ENCODE data around the gene CARMIL1.

Gene CARMIL1

DNA sequence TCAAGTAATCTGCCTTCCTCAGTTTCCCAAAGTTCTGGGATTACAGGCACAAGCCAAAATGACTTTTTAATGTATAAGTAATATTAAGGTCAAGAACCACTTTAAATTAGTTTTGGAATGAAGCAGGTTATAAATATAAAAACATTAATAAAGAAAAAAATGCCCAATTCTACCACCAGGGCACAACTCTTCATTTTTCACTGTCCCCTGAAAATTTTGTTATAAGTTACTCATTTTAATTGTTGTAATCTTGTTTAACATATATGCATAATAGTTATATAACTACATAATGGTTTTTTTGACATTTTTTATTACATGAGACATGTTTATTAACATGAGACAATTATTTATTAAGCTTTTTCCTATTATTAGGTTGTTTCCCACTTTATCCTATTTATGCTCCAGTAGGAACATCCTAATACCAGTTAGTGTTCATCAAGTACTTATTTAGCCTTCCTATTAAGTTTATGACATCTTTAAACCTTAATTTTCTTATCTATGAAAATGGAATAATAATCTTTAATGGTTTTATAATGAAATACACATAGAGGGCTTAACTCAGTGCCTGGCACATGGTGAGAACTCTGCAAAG is 190.7 kb downstream of the CARMIL1 start:
- Histone ChIP-seq H3K4me2 (ENCODE audit: low read length) (no peak overlapping the region), H3K9me3 (replicated peaks; ENCODE audit: low read length) (no peaks in the 10 kb centered on the region)

DNA sequence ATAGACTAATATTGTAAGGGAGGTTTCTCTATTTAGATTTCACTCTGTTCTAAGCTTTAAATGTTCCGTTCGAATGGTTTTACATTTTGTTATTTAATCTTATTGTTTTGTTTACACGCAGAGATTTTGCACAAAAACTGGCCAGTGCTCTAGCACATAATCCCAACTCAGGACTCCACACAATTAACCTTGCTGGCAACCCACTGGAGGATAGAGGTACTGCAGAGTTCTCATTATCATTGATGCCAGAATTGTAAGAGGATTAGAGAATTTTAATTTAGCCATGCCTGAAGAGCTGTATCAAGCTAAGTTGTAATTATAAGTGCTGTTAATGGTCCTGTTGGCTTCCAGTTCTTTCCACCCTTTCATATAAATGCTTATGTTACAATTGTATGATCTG is 193.1 kb downstream of the CARMIL1 start:
- Histone ChIP-seq H3K9me3 (replicated peaks; ENCODE audit: low read length) (no peaks in the 10 kb centered on the region), H3K4me1 (ENCODE audit: control insufficient read depth, insufficient read depth, low read length) (peaks cover 4% of the 10 kb centered on the region), H3K36me3 (ENCODE audit: insufficient read depth, low read length) (no peaks in the 10 kb centered on the region), H3K27me3 (ENCODE audit: control insufficient read depth, insufficient read depth, low read length) (no peaks in the 10 kb centered on the region), H3K4me2 (ENCODE audit: low read length) (no peak overlapping the region), H3K4me3 (ENCODE audit: low read length) (no peak overlapping the region), H3K9ac (ENCODE audit: low read depth, low read length) (no peak overlapping the region)

More for the DNA sequence above, 190.7 kb downstream of the CARMIL1 start:
- Histone ChIP-seq H3K4me1 (ENCODE audit: control insufficient read depth, insufficient read depth, low read length) (no peaks in the 10 kb centered on the region), H3K36me3 (ENCODE audit: insufficient read depth, low read length) (no peaks in the 10 kb centered on the region), H3K27me3 (ENCODE audit: control insufficient read depth, insufficient read depth, low read length) (no peaks in the 10 kb centered on the region), H3K4me3 (ENCODE audit: low read length) (no peak overlapping the region), H3K9ac (ENCODE audit: low read depth, low read length) (no peak overlapping the region)

DNA sequence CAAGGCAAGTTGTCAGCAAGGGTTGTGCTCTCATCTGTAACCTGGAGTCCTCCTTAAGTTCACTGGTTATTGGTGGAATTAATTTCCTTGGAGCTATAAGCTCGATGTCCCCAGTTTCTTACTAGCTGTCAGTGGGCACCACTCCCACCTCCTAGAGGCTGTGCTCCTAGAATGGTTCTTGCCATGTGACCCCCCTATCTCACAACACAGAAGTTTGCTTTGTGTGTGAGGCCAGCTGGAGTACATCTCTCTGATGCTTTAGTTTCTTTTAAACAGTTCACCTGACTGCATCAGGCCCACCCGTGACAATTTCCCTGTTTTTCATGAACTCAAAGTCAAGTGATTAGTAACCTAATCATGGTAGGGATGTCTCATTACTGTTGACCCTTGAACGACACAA is 193.7 kb downstream of the CARMIL1 start:
- Histone ChIP-seq H3K27me3 (ENCODE audit: control insufficient read depth, insufficient read depth, low read length) (no peaks in the 10 kb centered on the region), H3K9ac (ENCODE audit: low read depth, low read length) (no peak overlapping the region), H3K4me1 (ENCODE audit: control insufficient read depth, insufficient read depth, low read length) (peaks cover 4% of the 10 kb centered on the region), H3K36me3 (ENCODE audit: insufficient read depth, low read length) (no peaks in the 10 kb centered on the region), H3K4me2 (ENCODE audit: low read length) (no peak overlapping the region), H3K9me3 (replicated peaks; ENCODE audit: low read length) (no peaks in the 10 kb centered on the region), H3K4me3 (ENCODE audit: low read length) (no peak overlapping the region)

DNA sequence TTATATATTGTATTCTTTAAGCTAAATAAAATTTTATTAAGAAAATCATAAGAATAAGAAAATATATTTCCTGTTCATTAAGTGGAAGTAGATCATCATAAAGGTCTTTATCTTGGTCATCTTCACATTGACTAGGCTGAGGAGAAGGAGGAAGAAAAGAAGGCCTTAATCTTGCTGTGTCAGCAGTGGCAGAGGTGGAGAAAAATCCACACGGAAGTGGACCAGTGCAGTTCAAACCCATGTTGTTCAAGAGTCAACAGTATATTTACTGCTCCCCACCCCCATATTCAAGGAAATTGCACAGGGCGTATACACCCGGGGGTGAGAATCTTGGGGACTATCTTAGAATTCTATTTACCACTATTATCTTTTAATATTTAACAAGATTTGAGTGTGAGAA is 194.3 kb downstream of the CARMIL1 start:
- no peak overlapping the region for H3K4me2 ChIP-seq (ENCODE audit: low read length)
- no peaks in the 10 kb centered on the region for H3K9me3 ChIP-seq (replicated peaks; ENCODE audit: low read length)
- peaks cover 4% of the 10 kb centered on the region for H3K4me1 ChIP-seq (ENCODE audit: control insufficient read depth, insufficient read depth, low read length)
- H3K36me3 ChIP-seq (ENCODE audit: insufficient read depth, low read length): no peaks in the 10 kb centered on the region
- no peaks in the 10 kb centered on the region for H3K27me3 ChIP-seq (ENCODE audit: control insufficient read depth, insufficient read depth, low read length)
- no peak overlapping the region for H3K4me3 ChIP-seq (ENCODE audit: low read length)
- H3K9ac ChIP-seq (ENCODE audit: low read depth, low read length): no peak overlapping the region

DNA sequence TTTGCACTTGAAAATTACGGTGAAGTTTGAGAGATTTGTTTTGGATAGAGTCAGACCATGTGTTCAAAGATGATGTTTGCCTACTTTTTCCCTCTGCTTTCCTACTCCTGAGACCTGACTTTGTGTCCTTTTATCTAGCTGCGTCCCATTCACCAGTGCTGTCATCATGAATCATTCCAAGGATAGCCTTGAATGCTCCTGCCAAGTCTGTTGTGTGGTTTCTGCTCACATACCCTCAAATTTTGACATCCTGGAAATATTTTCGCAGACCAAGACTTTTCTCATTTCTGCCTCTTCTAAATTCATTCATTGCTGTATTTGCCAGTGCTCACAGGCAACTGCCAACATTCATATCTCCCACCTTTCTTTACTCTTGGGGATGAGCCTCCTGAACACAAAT is 197.0 kb downstream of the CARMIL1 start:
- peaks cover 4% of the 10 kb centered on the region for H3K4me1 ChIP-seq (ENCODE audit: control insufficient read depth, insufficient read depth, low read length)
- no peaks in the 10 kb centered on the region for H3K27me3 ChIP-seq (ENCODE audit: control insufficient read depth, insufficient read depth, low read length)
- no peak overlapping the region for H3K4me3 ChIP-seq (ENCODE audit: low read length)
- no peaks in the 10 kb centered on the region for H3K9me3 ChIP-seq (replicated peaks; ENCODE audit: low read length)
- H3K9ac ChIP-seq (ENCODE audit: low read depth, low read length): no peak overlapping the region
- H3K4me2 ChIP-seq (ENCODE audit: low read length): no peak overlapping the region
- H3K36me3 ChIP-seq (ENCODE audit: insufficient read depth, low read length): no peaks in the 10 kb centered on the region

DNA sequence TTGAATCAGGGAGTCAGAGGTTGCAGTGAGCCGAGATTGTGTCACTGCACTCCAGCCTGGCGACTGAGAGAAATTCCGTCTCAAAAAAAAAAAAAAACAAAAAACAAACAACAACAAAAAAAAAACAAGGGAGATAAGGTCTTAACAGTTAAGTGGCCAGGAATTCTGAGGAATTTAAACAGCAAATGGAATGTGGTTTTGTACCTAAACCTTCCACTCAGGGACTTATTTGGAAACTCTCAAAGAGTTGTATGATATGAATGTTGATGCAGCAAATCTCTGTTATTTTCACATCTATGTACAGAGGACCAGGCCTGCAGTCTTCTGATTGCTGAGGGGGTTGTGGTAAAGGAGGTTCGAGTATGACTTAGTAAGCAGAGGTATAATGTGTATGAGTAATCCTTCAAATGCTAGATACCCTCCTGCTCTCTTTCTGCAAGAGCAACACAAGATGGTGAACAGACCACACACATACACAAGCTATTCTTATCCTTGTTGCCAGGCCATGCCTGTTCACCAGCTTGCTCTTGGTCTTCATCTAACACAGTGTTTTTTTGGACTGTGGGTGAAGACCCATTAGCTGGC is 197.9 kb downstream of the CARMIL1 start:
- Histone ChIP-seq H3K9ac (ENCODE audit: low read depth, low read length) (no peak overlapping the region), H3K4me1 (ENCODE audit: control insufficient read depth, insufficient read depth, low read length) (peaks cover 4% of the 10 kb centered on the region), H3K27me3 (ENCODE audit: control insufficient read depth, insufficient read depth, low read length) (no peaks in the 10 kb centered on the region), H3K4me2 (ENCODE audit: low read length) (no peak overlapping the region), H3K4me3 (ENCODE audit: low read length) (no peak overlapping the region), H3K9me3 (replicated peaks; ENCODE audit: low read length) (no peaks in the 10 kb centered on the region), H3K36me3 (ENCODE audit: insufficient read depth, low read length) (no peaks in the 10 kb centered on the region)

DNA sequence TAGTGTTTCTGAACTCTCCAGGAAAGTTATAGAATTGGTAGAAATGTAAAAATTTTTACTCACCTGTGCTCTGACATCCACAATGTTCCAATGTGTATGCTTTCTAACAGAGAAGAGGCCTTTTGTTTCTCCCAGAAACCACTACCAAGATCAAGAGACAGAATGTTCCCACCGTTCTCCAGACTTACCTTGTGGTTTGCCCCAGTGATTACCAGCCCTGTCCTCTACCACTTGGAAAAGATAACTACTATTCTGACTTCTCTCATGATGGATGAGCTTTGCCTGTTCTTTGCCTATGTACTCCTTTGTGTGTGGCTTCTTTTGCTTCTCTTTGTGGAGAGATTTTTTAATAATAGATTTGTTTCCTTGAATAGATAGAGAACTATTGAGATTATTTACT is 199.8 kb downstream of the CARMIL1 start:
- H3K4me2 ChIP-seq (ENCODE audit: low read length): no peak overlapping the region
- H3K9ac ChIP-seq (ENCODE audit: low read depth, low read length): no peak overlapping the region
- H3K36me3 ChIP-seq (ENCODE audit: insufficient read depth, low read length): no peaks in the 10 kb centered on the region
- H3K4me1 ChIP-seq (ENCODE audit: control insufficient read depth, insufficient read depth, low read length): peaks cover 4% of the 10 kb centered on the region
- no peaks in the 10 kb centered on the region for H3K27me3 ChIP-seq (ENCODE audit: control insufficient read depth, insufficient read depth, low read length)
- no peak overlapping the region for H3K4me3 ChIP-seq (ENCODE audit: low read length)
- no peaks in the 10 kb centered on the region for H3K9me3 ChIP-seq (replicated peaks; ENCODE audit: low read length)

DNA sequence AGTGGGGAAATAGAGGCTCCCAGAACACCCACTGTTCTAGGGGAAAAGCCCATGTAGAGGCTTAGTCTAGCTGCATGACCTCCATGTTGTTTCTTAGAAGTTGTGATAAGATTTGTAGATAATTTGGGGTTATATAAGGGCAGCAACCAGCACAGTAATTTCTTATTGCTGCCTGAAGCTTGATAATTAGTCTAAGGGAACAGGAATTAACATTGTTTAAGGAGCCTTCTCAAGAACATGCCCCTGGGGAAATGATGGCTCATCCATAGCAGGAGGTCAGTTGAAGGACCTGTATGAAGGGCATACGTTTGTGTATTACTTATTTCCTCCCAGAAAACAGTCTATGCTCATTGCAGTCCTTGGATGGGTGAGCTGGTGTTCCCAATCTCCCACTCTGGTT is 202.1 kb downstream of the CARMIL1 start:
- Histone ChIP-seq H3K4me2 (ENCODE audit: low read length) (no peak overlapping the region), H3K36me3 (ENCODE audit: insufficient read depth, low read length) (no peaks in the 10 kb centered on the region), H3K4me1 (ENCODE audit: control insufficient read depth, insufficient read depth, low read length) (peaks cover 2% of the 10 kb centered on the region), H3K9ac (ENCODE audit: low read depth, low read length) (no peak overlapping the region), H3K9me3 (replicated peaks; ENCODE audit: low read length) (no peaks in the 10 kb centered on the region), H3K27me3 (ENCODE audit: control insufficient read depth, insufficient read depth, low read length) (no peaks in the 10 kb centered on the region), H3K4me3 (ENCODE audit: low read length) (no peak overlapping the region)

DNA sequence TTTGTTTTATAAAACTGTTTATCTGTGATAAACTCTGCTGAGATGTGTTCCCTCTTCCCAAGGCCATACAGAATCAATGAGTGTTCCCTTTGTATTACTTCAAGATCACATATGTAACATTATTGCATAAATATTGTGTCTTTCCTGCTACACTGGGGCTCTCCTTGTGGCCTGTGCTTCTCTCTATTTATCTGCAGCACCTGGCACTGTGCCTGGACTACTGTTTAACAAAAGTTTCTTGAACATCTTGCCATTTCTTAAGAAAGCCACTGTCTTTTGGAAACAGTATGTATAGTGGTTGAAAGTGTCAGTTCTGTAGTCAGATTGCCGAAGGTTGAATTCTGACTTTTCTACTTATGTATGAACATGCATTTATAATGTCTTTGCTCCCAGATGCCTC is 203.8 kb downstream of the CARMIL1 start:
- Histone ChIP-seq H3K4me3 (ENCODE audit: low read length) (no peak overlapping the region), H3K9ac (ENCODE audit: low read depth, low read length) (no peak overlapping the region), H3K4me1 (ENCODE audit: control insufficient read depth, insufficient read depth, low read length) (no peaks in the 10 kb centered on the region)

DNA sequence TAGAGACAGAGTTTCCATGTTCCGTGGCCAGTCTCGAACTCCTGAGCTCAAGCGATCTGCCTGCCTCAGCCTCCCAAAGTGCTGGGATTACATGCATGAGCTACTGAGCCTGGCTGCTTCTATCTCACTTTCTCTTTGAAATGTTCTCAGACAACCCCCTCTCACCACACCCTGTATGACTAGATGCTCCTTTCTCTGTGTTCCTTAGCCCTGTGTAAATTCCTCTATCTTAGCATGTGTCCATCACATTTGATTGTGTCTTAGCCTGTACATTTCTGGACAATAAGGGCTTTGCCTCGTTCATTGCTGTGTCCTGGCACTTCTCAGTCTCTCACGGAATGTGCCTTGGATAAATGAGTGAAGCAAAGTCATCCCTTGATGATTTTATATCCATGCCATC is 204.8 kb downstream of the CARMIL1 start:
- Histone ChIP-seq H3K27me3 (ENCODE audit: control insufficient read depth, insufficient read depth, low read length) (no peaks in the 10 kb centered on the region), H3K9ac (ENCODE audit: low read depth, low read length) (no peak overlapping the region), H3K4me2 (ENCODE audit: low read length) (no peak overlapping the region), H3K4me3 (ENCODE audit: low read length) (no peak overlapping the region), H3K4me1 (ENCODE audit: control insufficient read depth, insufficient read depth, low read length) (no peaks in the 10 kb centered on the region), H3K9me3 (replicated peaks; ENCODE audit: low read length) (no peaks in the 10 kb centered on the region), H3K36me3 (ENCODE audit: insufficient read depth, low read length) (no peaks in the 10 kb centered on the region)

More for the DNA sequence above, 203.8 kb downstream of the CARMIL1 start:
- Histone ChIP-seq H3K27me3 (ENCODE audit: control insufficient read depth, insufficient read depth, low read length) (no peaks in the 10 kb centered on the region), H3K9me3 (replicated peaks; ENCODE audit: low read length) (no peaks in the 10 kb centered on the region), H3K36me3 (ENCODE audit: insufficient read depth, low read length) (no peaks in the 10 kb centered on the region), H3K4me2 (ENCODE audit: low read length) (no peak overlapping the region)

DNA sequence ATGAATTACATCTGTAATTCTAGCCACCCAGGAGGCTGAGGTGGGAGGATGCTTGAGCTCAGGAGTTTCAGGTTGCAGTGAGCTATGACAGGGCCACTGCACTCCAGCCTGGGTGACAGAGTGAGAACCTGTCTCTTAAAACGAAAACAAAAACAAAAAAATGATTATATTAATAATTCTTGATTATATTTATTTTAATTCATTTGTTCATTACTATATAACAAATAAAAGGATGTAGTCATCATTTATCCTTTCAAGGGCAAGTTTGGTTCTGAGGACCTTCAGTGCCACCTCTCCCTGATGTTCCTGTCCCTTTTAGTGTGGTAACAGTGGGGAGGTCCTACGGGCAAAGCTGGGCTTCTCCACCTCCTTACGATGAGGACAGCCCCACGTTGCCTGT is 205.7 kb downstream of the CARMIL1 start:
- no peak overlapping the region for H3K4me3 ChIP-seq (ENCODE audit: low read length)
- H3K9me3 ChIP-seq (replicated peaks; ENCODE audit: low read length): no peaks in the 10 kb centered on the region
- no peaks in the 10 kb centered on the region for H3K4me1 ChIP-seq (ENCODE audit: control insufficient read depth, insufficient read depth, low read length)
- H3K36me3 ChIP-seq (ENCODE audit: insufficient read depth, low read length): no peaks in the 10 kb centered on the region
- no peak overlapping the region for H3K4me2 ChIP-seq (ENCODE audit: low read length)
- no peak overlapping the region for H3K9ac ChIP-seq (ENCODE audit: low read depth, low read length)
- H3K27me3 ChIP-seq (ENCODE audit: control insufficient read depth, insufficient read depth, low read length): no peaks in the 10 kb centered on the region

DNA sequence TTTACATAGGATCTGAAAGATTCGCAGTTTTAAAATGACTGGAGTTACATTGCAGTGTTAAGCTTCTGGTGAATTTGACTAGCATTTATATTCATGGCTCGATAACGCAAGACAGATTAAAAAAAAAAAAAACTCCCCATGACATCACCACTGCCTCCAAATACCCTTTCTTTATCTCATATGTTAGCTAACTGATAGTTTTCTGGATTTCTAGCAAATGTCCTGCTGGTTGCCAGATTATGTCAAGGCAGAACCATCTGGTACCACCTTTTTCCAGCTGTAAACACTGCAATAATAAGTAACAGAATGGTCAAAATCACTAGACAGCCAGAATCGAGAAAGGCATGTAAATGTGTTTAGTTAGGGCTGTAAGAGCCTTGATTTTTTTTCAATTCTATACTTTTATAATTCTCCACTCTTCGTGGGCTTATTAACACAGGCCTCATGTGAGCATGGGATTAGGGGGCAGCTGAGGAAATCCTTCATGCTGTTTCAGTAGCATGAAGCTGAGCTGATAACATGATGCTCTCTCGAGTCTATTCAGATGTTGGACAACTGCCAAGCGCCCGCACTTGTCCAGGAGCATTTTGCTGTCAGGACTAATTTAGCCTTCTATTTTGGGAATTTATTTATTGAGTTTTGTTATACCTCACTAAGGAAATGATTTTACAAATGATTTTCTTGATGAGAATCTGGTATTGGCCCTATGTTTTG is 206.8 kb downstream of the CARMIL1 start:
- H3K27me3 ChIP-seq (ENCODE audit: control insufficient read depth, insufficient read depth, low read length): no peaks in the 10 kb centered on the region
- no peak overlapping the region for H3K9ac ChIP-seq (ENCODE audit: low read depth, low read length)
- no peak overlapping the region for H3K4me3 ChIP-seq (ENCODE audit: low read length)
- H3K36me3 ChIP-seq (ENCODE audit: insufficient read depth, low read length): no peaks in the 10 kb centered on the region
- no peaks in the 10 kb centered on the region for H3K9me3 ChIP-seq (replicated peaks; ENCODE audit: low read length)
- no peak overlapping the region for H3K4me2 ChIP-seq (ENCODE audit: low read length)
- peaks cover 3% of the 10 kb centered on the region for H3K4me1 ChIP-seq (ENCODE audit: control insufficient read depth, insufficient read depth, low read length)

Data from skeletal muscle satellite cell (primary cell).